Nephron progenitor cell (in vitro differentiated cells): Measurements from ENCODE around the gene LRRC17.

ENCODE experiments used
- DNase-seq: peaks from one replicate; pipeline ENCODE4 v3.0.0; 2021
- H3K27ac Mint-ChIP-seq: 2 replicates; pipeline ENCODE4 v1.8.0; 2021; ENCODE audit warnings: mild to moderate bottlenecking, moderate library complexity, mixed read lengths
- H3K27me3 Mint-ChIP-seq: 2 replicates; pipeline ENCODE4 v1.8.0; 2021; ENCODE audit warnings: mild to moderate bottlenecking, low read depth, mixed read lengths; ENCODE audit not compliant: poor library complexity
- H3K36me3 Mint-ChIP-seq: 2 replicates; pipeline ENCODE4 v1.8.0; 2021; ENCODE audit warnings: low read depth, mixed read lengths
- H3K4me1 Mint-ChIP-seq: 2 replicates; pipeline ENCODE4 v1.8.0; 2021; ENCODE audit warnings: mixed read lengths
- H3K4me3 Mint-ChIP-seq: 2 replicates; pipeline ENCODE4 v1.8.0; 2021; ENCODE audit warnings: mild to moderate bottlenecking, moderate library complexity, mixed read lengths
- H3K9me3 Mint-ChIP-seq: 2 replicates; pipeline ENCODE4 v1.8.0; 2021; ENCODE audit warnings: mild to moderate bottlenecking, moderate library complexity, mixed read lengths
- CTCF ChIP-seq: fragments of 200-600 bp; sonication (generic); IDR thresholded peaks from 2 replicates; pipeline ENCODE4 v1.5.0; 2021; ENCODE audit warnings: antibody characterized with exemption

LRRC17 gene

GRCh38 chr7:102908676-102909075 is 4.1 kb upstream of the LRRC17 start:
- Mint-ChIP-seq H3K9me3 (peaks cover 49% of the 10 kb centered on the region), H3K4me3 (no peak overlapping the region), H3K27me3 (no peaks in the 10 kb centered on the region), H3K36me3 (peaks cover 58% of the 10 kb centered on the region), H3K27ac (no peak overlapping the region), H3K4me1 (peaks cover 25% of the 10 kb centered on the region)
- no peak for TF ChIP-seq CTCF
- no peak for DNase-seq

GRCh38 chr7:102913826-102914225 is 1.0 kb downstream of the LRRC17 start:
- Mint-ChIP-seq H3K4me1 (peaks cover 25% of the 10 kb centered on the region), H3K9me3 (no peaks in the 10 kb centered on the region), H3K27ac (no peak overlapping the region), H3K36me3 (peaks cover 13% of the 10 kb centered on the region), H3K4me3 (no peak overlapping the region), H3K27me3 (no peaks in the 10 kb centered on the region)
- TF ChIP-seq CTCF, result no peak
- no peak for DNase-seq

- DNase-seq, result peak; percentile 13
- Mint-ChIP-seq H3K27ac (no peak overlapping the region), H3K27me3 (no peaks in the 10 kb centered on the region), H3K36me3 (peaks cover 13% of the 10 kb centered on the region), H3K4me1 (peaks cover 25% of the 10 kb centered on the region), H3K4me3 (no peak overlapping the region), H3K9me3 (no peaks in the 10 kb centered on the region)
- no peak for TF ChIP-seq CTCF
Observed at GRCh38 chr7:102914585-102914984, 1.8 kb downstream of the LRRC17 start.

GRCh38 chr7:102916426-102916825 is 3.6 kb downstream of the LRRC17 start:
- no peak for TF ChIP-seq CTCF
- no peak overlapping the region for H3K4me3 Mint-ChIP-seq
- H3K9me3 Mint-ChIP-seq, result no peaks in the 10 kb centered on the region
- DNase-seq, result no peak
- H3K27me3 Mint-ChIP-seq, result no peaks in the 10 kb centered on the region
- no peak overlapping the region for H3K27ac Mint-ChIP-seq
- H3K36me3 Mint-ChIP-seq, result no peaks in the 10 kb centered on the region
- peaks cover 19% of the 10 kb centered on the region for H3K4me1 Mint-ChIP-seq

GRCh38 chr7:102916881-102917280 is 4.1 kb downstream of the LRRC17 start:
- no peak for TF ChIP-seq CTCF
- Mint-ChIP-seq H3K27me3 (no peaks in the 10 kb centered on the region), H3K27ac (no peak overlapping the region), H3K4me1 (peaks cover 18% of the 10 kb centered on the region), H3K4me3 (no peak overlapping the region), H3K36me3 (no peaks in the 10 kb centered on the region), H3K9me3 (no peaks in the 10 kb centered on the region)
- no peak for DNase-seq

GRCh38 chr7:102917436-102918353 is 4.9 kb downstream of the LRRC17 start:
- no peak for TF ChIP-seq CTCF
- H3K27ac Mint-ChIP-seq, result no peak overlapping the region
- no peaks in the 10 kb centered on the region for H3K27me3 Mint-ChIP-seq
- DNase-seq, result no peak
- peaks cover 10% of the 10 kb centered on the region for H3K4me1 Mint-ChIP-seq
- no peaks in the 10 kb centered on the region for H3K9me3 Mint-ChIP-seq
- no peaks in the 10 kb centered on the region for H3K36me3 Mint-ChIP-seq
- H3K4me3 Mint-ChIP-seq, result no peak overlapping the region
